DND-41 (cell line): ENCODE measurements around the gene SLC25A26.
"Not testable (repeated sequence)": the region's sequence is repeated elsewhere in the genome, so short reads cannot be mapped to it uniquely, and the experiment has no call there.

Experiments
- ATAC-seq: fragments of 200-7000 bp; cut with Tn5 transposase; 3 replicates; pipeline ENCODE4 v1.9.1; 2021; ENCODE audit warnings: low read depth; ENCODE audit not compliant: insufficient read depth
- DNase-seq: peaks from one replicate; pipeline ENCODE4 v3.0.0-alpha.2; 2020
- H2AFZ ChIP-seq: 2 replicates; pipeline ENCODE4 v1.6.0; 2012; ENCODE audit warnings: low read depth, low read length
- H3K27ac ChIP-seq: 2 replicates; pipeline ENCODE4 v1.5.1; 2012; ENCODE audit warnings: low read length, inconsistent platforms
- H3K27me3 ChIP-seq: fragments of 200-600 bp; sonication (generic); 2 replicates; pipeline ENCODE4 v1.6.0; 2012; ENCODE audit warnings: low read length, mild to moderate bottlenecking, inconsistent platforms; ENCODE audit not compliant: insufficient read depth, poor library complexity
- H3K36me3 ChIP-seq: 2 replicates; pipeline ENCODE4 v1.5.1; 2012; ENCODE audit warnings: low read length, inconsistent platforms; ENCODE audit not compliant: insufficient read depth
- H3K4me1 ChIP-seq: 2 replicates; pipeline ENCODE4 v1.5.1; 2012; ENCODE audit warnings: mild to moderate bottlenecking, low read length; ENCODE audit not compliant: insufficient read depth
- H3K4me2 ChIP-seq: 2 replicates; pipeline ENCODE4 v1.6.0; 2012; ENCODE audit warnings: mild to moderate bottlenecking, moderate library complexity, low read length, inconsistent platforms; ENCODE audit not compliant: insufficient read depth
- H3K4me3 ChIP-seq, 2 experiments: fragments of 200-600 bp in 1 of 2; shearing (Covaris generic) in 1 of 2; 2 replicates each; pipeline ENCODE4 v1.5.1; 2012 to 2016; ENCODE audit warnings: inconsistent platforms in 2 of 2, low read length in 2 of 2, mild to moderate bottlenecking in 2 of 2, low read depth in 1 of 2, moderate library complexity in 1 of 2
- H3K79me2 ChIP-seq: 2 replicates; pipeline ENCODE4 v1.6.0; 2012; ENCODE audit warnings: low read length, inconsistent platforms; ENCODE audit not compliant: insufficient read depth
- H3K9ac ChIP-seq: 2 replicates; pipeline ENCODE4 v1.6.0; 2012; ENCODE audit warnings: low read depth, mild to moderate bottlenecking, inconsistent platforms, low read length, moderate library complexity
- H3K9me3 ChIP-seq: 2 replicates; pipeline ENCODE4 v1.5.1; 2012; ENCODE audit warnings: low read length, moderate library complexity, mild to moderate bottlenecking, inconsistent platforms; ENCODE audit not compliant: insufficient read depth, severe bottlenecking
- H4K20me1 ChIP-seq: 2 replicates; pipeline ENCODE4 v1.6.0; 2012; ENCODE audit warnings: low read length; ENCODE audit not compliant: insufficient read depth
- CTCF ChIP-seq: IDR thresholded peaks from 2 replicates; pipeline ENCODE4 v1.5.1; 2012; ENCODE audit warnings: borderline replicate concordance, low read length, moderate library complexity, mild to moderate bottlenecking; ENCODE audit not compliant: poor library complexity, severe bottlenecking; ENCODE audit errors: extremely low read depth
- EZH2 ChIP-seq: IDR thresholded peaks from 3 replicates; pipeline ENCODE4 v1.6.1; 2012; ENCODE audit warnings: borderline replicate concordance, low read depth, mild to moderate bottlenecking, moderate library complexity, low read length, inconsistent platforms; ENCODE audit not compliant: severe bottlenecking

SLC25A26 gene

DNA sequence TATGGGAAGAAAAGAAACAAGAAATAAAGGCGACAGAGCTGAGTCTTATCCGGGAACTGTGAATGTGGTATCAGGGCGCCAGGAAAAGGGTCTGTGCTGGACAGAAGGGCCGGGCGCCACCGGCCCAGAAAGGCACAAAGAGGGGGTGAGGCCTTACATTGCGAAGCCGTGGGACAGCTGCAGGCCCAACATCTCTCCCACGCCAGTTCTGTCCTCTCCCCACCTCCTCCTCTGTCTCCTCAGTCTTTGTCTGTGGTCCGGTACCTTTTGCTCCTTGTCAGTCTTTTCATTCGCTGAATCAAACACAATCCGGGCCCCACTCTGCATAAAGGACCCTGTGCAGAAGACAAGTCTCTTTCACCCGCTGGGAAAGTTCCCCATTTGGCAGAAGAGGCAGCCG lies 198.2 kb downstream of the SLC25A26 start:
- ATAC-seq (no peak), DNase-seq (no peak)
- H3K79me2 ChIP-seq = no peaks in the 10 kb centered on the region
- H3K4me1 ChIP-seq = no peaks in the 10 kb centered on the region
- 0 out of 2 replicates have a peak, but pooled peaks cover 10% of the 10 kb centered on the region for H3K36me3 ChIP-seq
- H3K4me3 ChIP-seq = no peak overlapping the region
- no peak overlapping the region for H3K27ac ChIP-seq
- no peaks in the 10 kb centered on the region for H3K27me3 ChIP-seq
- TF ChIP-seq CTCF = no peak
- TF ChIP-seq EZH2 = no peak
- H2AFZ ChIP-seq = no peak overlapping the region
- no peak overlapping the region for H3K4me2 ChIP-seq
- H3K9me3 ChIP-seq = peaks cover 13% of the 10 kb centered on the region
- no peaks in the 10 kb centered on the region; the same call in 1 of the 2 replicates for H4K20me1 ChIP-seq
- no peak overlapping the region for H3K9ac ChIP-seq

- ATAC-seq, H4K20me1 ChIP-seq, H3K27ac ChIP-seq, H3K4me2 ChIP-seq, H3K79me2 ChIP-seq, H2AFZ ChIP-seq, H3K36me3 ChIP-seq, H3K4me1 ChIP-seq, DNase-seq, H3K27me3 ChIP-seq, H3K9ac ChIP-seq, H3K4me3 ChIP-seq: not testable (repeated sequence)
- H3K9me3 ChIP-seq = peaks cover 13% of the 10 kb centered on the region
Observed at GRCh38 chr3:66421144-66421543, 200.3 kb downstream of the SLC25A26 start.

- H3K4me1 ChIP-seq, H3K4me2 ChIP-seq, H4K20me1 ChIP-seq, H3K27ac ChIP-seq, H3K4me3 ChIP-seq, H3K36me3 ChIP-seq, H3K9ac ChIP-seq, H2AFZ ChIP-seq, ATAC-seq, DNase-seq, H3K27me3 ChIP-seq, H3K79me2 ChIP-seq: not testable (repeated sequence)
- peaks cover 13% of the 10 kb centered on the region for H3K9me3 ChIP-seq
Observed at GRCh38 chr3:66421893-66422292, 201.1 kb downstream of the SLC25A26 start.

DNA sequence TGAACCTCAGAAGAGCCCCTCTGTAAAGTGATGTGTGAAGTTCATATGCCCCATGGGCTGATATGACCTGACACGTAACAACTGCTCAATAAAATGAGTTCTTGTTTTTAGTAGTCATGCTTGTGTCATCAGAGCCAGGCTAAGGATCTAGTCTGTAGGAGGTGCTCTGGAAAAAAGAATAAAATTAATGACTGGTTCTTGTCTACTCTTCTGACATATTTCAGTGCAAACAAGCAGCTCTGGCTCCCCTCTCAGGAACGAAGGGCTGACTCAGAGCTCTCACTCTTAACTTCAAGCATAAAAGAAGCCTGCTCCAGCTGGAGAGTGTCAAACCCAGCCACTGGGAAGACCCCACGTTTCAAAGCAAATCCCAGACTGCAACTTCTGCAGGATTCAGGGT lies 203.0 kb downstream of the SLC25A26 start:
- no peak overlapping the region for H2AFZ ChIP-seq
- H3K9me3 ChIP-seq = peaks cover 13% of the 10 kb centered on the region
- ATAC-seq = no peak

More for the DNA sequence above, 203.0 kb downstream of the SLC25A26 start:
- H3K27me3 ChIP-seq = no peaks in the 10 kb centered on the region
- TF ChIP-seq EZH2 (no peak), CTCF (no peak)
- no peaks in the 10 kb centered on the region for H3K4me1 ChIP-seq
- DNase-seq = no peak
- no peak overlapping the region for H3K27ac ChIP-seq
- H3K4me2 ChIP-seq = no peak overlapping the region
- 0 out of 2 replicates have a peak, but pooled peaks cover 6% of the 10 kb centered on the region for H3K36me3 ChIP-seq
- no peak overlapping the region for H3K4me3 ChIP-seq
- no peak overlapping the region for H3K9ac ChIP-seq
- H3K79me2 ChIP-seq = no peaks in the 10 kb centered on the region
- no peaks in the 10 kb centered on the region for H4K20me1 ChIP-seq
